Gastrocnemius medialis (tissue), 4 donors: ENCODE measurements around the gene SHKBP1. TPM values are rescaled to one million over a fixed set of nuclear protein-coding genes. Genes with fewer than 3 reads are reported as not detected.

ENCODE experiments used
- ATAC-seq, 2 donors: fragments of 150-250 bp; one replicate each; pipeline ENCODE4 v1.9.1; 2016
- DNase-seq, 2 donors: peaks; one replicate each; pipeline ENCODE4 v3.0.0-alpha.2; 2019
- H3K27ac ChIP-seq, 4 donors: fragments of 200-600 bp; sonication (generic); 1 replicate in 1 of 4; 2 replicates in 3 of 4; pipeline ENCODE4 v1.5.1; 2016 to 2018; ENCODE audit warnings: mild to moderate bottlenecking in 2 of 4, moderate library complexity in 1 of 4
- H3K27me3 ChIP-seq, 3 donors: fragments of 200-600 bp; sonication (generic) in 2 of 3; 1 replicate in 1 of 3; 2 replicates in 2 of 3; pipeline versions ENCODE4 v1.5.1 to v1.6.0; 2016 to 2019; ENCODE audit warnings: mild to moderate bottlenecking in 1 of 3, moderate library complexity in 1 of 3
- H3K36me3 ChIP-seq, 2 donors: fragments of 200-600 bp; sonication (generic) in 1 of 2; one replicate each; pipeline ENCODE4 v1.5.1; 2017 to 2018
- H3K4me1 ChIP-seq, 2 donors: fragments of 200-600 bp; sonication (generic) in 1 of 2; one replicate each; pipeline ENCODE4 v1.5.1; 2016 to 2017; ENCODE audit warnings: mild to moderate bottlenecking in 2 of 2
- H3K4me3 ChIP-seq, 4 donors: fragments of 200-600 bp; sonication (generic) in 3 of 4; 1 replicate in 1 of 4; 2 replicates in 3 of 4; pipeline ENCODE4 v1.5.1; 2016 to 2019; ENCODE audit warnings: mild to moderate bottlenecking in 2 of 4
- H3K9me3 ChIP-seq, 3 donors: fragments of 200-600 bp; sonication (generic) in 2 of 3; 1 replicate in 1 of 3; 2 replicates in 2 of 3; pipeline ENCODE4 v1.5.1; 2016 to 2019
- POLR2A ChIP-seq, 2 donors: fragments of 450-650 bp; IDR thresholded peaks; one replicate each; pipeline ENCODE4 v1.6.1; 2017; ENCODE audit warnings: antibody characterized with exemption in 2 of 2, mild to moderate bottlenecking in 2 of 2, moderate library complexity in 2 of 2
- in situ Hi-C, 4 donors: fragments of 200-750 bp; cut with MboI; loops; one replicate each; pipeline versions ENCODE4 v1.15.0 to v1.8.0; 2017; ENCODE audit warnings: low sequenced_read_pairs in 4 of 4
- intact Hi-C: fragments of 100-400 bp; cut with DNase I; formaldehyde crosslinking; loops from one replicate; pipeline ENCODE4 v1.15.1; 2023; ENCODE audit warnings: low total_unique reads
- total RNA-seq, 4 donors: library from RNA; depleted of rRNA; stranded (reverse); fragments of >200 nt; gene quantifications; one replicate each; pipeline versions ENCODE4 v1.1.0 to v1.2.3, GENCODE V29; 2016
- TF ChIP-seq, protein P1 (sequence below), 5 experiments: fragments of 450-650 bp in 3 of 5; fragments of 200-600 bp in 2 of 5; sonication (generic) in 2 of 5; IDR thresholded peaks in 4 of 5; conservative IDR thresholded peaks in 1 of 5; 1 replicate in 4 of 5; 2 replicates in 1 of 5; pipeline ENCODE4 v1.5.1; 2016 to 2019; ENCODE audit warnings: antibody characterized with exemption in 5 of 5, mild to moderate bottlenecking in 3 of 5, moderate library complexity in 3 of 5

The SHKBP1 gene, protein sequence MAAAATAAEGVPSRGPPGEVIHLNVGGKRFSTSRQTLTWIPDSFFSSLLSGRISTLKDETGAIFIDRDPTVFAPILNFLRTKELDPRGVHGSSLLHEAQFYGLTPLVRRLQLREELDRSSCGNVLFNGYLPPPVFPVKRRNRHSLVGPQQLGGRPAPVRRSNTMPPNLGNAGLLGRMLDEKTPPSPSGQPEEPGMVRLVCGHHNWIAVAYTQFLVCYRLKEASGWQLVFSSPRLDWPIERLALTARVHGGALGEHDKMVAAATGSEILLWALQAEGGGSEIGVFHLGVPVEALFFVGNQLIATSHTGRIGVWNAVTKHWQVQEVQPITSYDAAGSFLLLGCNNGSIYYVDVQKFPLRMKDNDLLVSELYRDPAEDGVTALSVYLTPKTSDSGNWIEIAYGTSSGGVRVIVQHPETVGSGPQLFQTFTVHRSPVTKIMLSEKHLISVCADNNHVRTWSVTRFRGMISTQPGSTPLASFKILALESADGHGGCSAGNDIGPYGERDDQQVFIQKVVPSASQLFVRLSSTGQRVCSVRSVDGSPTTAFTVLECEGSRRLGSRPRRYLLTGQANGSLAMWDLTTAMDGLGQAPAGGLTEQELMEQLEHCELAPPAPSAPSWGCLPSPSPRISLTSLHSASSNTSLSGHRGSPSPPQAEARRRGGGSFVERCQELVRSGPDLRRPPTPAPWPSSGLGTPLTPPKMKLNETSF
- total RNA-seq, result 10 to 100 TPM; 11.1 to 24.5 (median 23.6) TPM

DNA sequence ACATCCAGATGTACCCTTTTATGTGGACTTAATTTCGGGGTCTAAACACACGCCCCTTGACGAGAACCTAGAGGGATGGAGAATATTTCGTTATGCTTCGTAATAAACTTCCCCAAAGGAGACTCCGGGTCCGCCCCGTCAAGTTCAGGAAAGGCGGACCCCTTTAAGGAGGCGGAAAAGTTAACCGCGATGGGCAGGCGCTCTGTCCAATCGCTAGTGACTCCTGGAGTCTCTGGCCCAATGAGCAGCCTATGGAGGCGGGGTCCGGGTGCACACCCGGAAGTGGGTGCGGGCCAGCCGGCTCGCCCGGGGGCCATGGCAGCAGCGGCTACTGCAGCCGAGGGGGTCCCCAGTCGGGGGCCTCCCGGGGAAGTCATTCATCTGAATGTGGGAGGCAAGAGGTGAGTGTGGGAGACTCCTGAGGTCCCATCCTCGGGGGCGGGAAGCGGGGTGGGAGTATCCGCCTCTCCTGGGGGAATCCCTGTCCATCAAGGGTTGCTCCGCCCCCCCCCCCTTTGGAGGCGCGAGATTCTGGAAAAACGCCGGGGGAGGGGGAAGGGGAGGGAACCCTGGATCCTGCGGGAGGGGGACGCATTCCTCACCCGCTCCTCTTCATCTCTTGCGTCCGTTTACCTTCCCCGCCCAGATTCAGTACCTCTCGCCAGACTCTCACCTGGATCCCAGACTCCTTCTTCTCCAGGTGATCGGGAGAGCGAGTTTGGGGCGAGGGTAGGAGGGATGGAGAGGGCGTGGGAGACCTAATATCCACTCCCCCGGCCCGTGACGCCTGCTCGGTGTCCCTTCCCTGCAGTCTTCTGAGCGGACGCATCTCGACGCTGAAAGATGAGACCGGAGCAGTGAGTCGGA lies at the start of gene SHKBP1:
TSS of gene SHKBP1 (plus strand) at position 289 of the 867 bp plus-strand sequence. CDS start at position 316, 27 bp downstream.
- H3K27me3 ChIP-seq, result no peaks in the 10 kb centered on the region
- peaks cover 4 to 13% of the 10 kb centered on the region in 2 donors for H3K4me1 ChIP-seq
- TF ChIP-seq POLR2A (IDR thresholded peaks at IDR 0.05), result peak; percentile 19 to 46
- TF ChIP-seq, protein P1, sequence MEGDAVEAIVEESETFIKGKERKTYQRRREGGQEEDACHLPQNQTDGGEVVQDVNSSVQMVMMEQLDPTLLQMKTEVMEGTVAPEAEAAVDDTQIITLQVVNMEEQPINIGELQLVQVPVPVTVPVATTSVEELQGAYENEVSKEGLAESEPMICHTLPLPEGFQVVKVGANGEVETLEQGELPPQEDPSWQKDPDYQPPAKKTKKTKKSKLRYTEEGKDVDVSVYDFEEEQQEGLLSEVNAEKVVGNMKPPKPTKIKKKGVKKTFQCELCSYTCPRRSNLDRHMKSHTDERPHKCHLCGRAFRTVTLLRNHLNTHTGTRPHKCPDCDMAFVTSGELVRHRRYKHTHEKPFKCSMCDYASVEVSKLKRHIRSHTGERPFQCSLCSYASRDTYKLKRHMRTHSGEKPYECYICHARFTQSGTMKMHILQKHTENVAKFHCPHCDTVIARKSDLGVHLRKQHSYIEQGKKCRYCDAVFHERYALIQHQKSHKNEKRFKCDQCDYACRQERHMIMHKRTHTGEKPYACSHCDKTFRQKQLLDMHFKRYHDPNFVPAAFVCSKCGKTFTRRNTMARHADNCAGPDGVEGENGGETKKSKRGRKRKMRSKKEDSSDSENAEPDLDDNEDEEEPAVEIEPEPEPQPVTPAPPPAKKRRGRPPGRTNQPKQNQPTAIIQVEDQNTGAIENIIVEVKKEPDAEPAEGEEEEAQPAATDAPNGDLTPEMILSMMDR (IDR thresholded peaks at IDR 0.05 in 4 of 5, conservative IDR thresholded peaks at IDR 0.05 in 1 of 5), result no peak
- H3K9me3 ChIP-seq, result no peaks in the 10 kb centered on the region
- peak; percentile 88 to 93 for DNase-seq
- in situ Hi-C loops (no loop called here), intact Hi-C loops (no loop called here)
- peak within 1 kb of the TSS; percentile 62 to 96 (median 88) for H3K4me3 ChIP-seq
- peak; percentile 99 to 100 for ATAC-seq
- H3K36me3 ChIP-seq, result peaks cover 0 to 10% of the 10 kb centered on the region in 2 donors
- H3K27ac ChIP-seq, result peak within 1 kb of the TSS; percentile 67 to 88 (median 84)

DNA sequence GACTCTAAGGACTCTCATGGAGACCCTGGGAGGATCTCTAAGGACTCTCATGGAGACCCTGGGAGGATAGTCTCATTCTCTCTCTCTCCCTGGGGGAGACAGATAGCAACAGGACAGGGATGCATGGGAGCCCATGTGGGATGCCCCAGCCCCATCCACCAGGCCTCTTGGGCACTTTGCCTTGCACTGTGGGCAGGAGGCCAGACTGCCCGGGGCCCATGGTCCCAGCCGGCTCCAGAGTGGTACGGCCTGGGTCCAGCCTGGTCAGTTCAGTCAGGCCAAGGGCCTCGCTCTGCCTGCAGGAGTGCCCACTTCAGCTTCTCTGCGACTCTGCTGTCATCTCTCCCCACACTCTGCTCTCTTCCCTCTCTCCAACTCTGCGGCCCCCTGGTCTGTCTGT lies 48.6 kb upstream of the SHKBP1 start:
- intact Hi-C loops (loop anchor here (2.0 kb wide), 1 partner anchor 107 kb away; no protein-coding TSS in a partner anchor), in situ Hi-C loops (no loop called here)
- no peak for ATAC-seq

DNA sequence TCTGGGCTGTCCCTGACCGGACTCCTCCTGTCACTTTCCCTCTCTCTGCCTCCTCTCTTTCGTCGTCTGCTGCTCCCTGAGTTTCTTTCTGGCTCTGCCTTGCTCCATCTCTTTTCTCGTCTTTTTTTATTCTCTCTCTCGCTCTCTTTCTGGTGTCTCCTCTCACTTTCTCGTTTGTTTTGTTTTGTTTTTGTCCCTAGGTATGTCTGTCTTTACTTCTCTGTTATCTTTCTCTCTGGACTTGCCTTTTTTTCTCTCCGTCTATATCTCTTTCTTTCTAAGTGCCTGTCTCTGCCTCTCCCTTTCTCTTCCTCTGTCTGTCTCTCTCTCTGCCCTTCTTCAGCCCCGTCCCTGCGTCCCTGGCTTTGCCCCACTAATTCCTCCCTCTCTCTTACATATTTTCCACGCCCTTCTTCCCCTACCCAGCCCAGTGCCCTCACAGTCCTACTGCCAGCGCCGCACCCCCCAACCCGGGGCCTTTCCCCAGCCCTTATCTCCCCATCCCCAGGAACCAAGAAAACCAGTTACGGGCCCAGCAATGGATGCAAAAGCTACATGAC lies 48.1 kb upstream of the SHKBP1 start:
- Histone ChIP-seq H3K27ac (no peak overlapping the region), H3K9me3 (no peaks in the 10 kb centered on the region), H3K4me3 (peak overlapping the region in 1 of 4 donors; percentile 69), H3K27me3 (no peaks in the 10 kb centered on the region), H3K36me3 (no peaks in the 10 kb centered on the region), H3K4me1 (peaks cover 0 to 4% of the 10 kb centered on the region in 2 donors)
- in situ Hi-C loops (no loop called here), intact Hi-C loops (loop anchor here (1.0 to 2.0 kb wide), 2 partner anchors 70 to 106 kb away; no protein-coding TSS in a partner anchor)
- TF ChIP-seq, protein P1 (IDR thresholded peaks at IDR 0.05 in 4 of 5, conservative IDR thresholded peaks at IDR 0.05 in 1 of 5), result no peak
- no peak for TF ChIP-seq POLR2A (IDR thresholded peaks at IDR 0.05)
- DNase-seq, result no peak
- ATAC-seq, result no peak

More for the DNA sequence above, 48.6 kb upstream of the SHKBP1 start:
- TF ChIP-seq POLR2A (IDR thresholded peaks at IDR 0.05), result no peak
- TF ChIP-seq, protein P1 (IDR thresholded peaks at IDR 0.05 in 4 of 5, conservative IDR thresholded peaks at IDR 0.05 in 1 of 5), result no peak
- no peaks in the 10 kb centered on the region for H3K27me3 ChIP-seq
- no peak overlapping the region for H3K4me3 ChIP-seq
- H3K27ac ChIP-seq, result no peak overlapping the region
- H3K9me3 ChIP-seq, result no peaks in the 10 kb centered on the region
- no peak for DNase-seq
- no peaks in the 10 kb centered on the region for H3K36me3 ChIP-seq
- peaks cover 0 to 4% of the 10 kb centered on the region in 2 donors for H3K4me1 ChIP-seq
